NCI-H1436 treated with DMSO at 0.1 percent for 48 hours (cell line): ENCODE measurements around the gene ESAM.

Source experiments
- DNase-seq: peaks from one replicate; lab custom pipeline; 2025; lab: John Stamatoyannopoulos, UW

The ESAM gene, protein sequence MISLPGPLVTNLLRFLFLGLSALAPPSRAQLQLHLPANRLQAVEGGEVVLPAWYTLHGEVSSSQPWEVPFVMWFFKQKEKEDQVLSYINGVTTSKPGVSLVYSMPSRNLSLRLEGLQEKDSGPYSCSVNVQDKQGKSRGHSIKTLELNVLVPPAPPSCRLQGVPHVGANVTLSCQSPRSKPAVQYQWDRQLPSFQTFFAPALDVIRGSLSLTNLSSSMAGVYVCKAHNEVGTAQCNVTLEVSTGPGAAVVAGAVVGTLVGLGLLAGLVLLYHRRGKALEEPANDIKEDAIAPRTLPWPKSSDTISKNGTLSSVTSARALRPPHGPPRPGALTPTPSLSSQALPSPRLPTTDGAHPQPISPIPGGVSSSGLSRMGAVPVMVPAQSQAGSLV

DNA sequence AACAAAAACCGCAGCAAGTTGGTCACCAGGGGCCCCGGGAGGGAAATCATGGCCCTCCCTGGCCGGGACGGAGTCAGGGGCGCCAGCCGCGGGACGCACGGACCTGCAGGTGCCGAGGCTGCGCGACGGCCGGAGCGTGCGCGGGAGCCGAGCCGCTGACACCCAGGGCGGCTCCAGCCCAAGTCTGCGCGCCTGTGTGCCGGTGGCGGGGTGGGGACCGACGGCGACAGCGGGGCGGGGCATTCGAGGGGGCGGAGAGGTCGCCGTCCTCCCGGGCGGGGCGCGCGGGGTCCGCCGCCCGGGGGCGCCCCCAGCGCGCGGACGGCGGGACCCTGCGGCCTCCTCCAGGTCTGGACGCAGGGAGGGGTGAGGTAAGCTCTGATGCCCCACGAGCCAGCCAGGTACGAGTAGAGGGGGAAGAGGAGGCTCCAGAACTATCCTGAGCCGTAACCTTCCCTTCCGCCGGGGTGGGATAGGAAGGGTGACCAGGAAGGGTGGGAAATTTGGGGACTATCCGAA, at the start of gene ESAM:
Gene ESAM, minus strand, starts transcription at position 186 of the 519 bp plus-strand sequence. Its CDS starts 136 bp downstream, at position 50.
- no peak for DNase-seq

DNA sequence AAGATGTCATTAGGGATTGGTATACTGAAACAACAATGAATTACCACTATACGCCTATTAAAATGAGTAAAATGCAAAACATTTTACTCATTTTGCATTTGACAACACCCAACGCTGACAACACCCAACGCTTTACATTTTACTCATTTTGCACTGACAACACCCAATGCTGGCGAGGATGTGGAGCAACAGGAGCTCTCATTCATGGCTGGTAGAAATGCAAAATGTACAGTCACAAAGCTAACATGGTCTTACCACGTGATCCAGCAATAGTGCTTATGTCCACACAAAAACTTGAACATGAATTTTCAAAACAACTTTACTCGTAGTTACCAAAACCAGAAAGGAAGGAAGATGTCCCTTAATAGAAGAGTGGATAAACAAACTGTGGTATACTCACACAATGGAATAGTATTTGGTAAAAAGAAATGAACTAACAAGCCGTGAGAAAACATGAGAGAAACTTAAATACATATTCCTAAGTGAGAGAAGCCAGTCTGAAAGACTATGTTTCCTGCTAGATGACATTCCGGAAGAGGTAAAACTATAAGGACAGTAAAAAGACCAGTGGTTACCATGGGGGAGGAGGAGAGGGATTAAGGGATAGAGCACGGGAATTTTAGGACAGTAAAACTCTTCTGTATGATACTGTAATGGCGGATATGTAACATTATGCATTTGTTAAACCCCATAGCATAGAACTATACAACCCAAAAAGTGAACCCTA, 49.5 kb upstream of the ESAM start:
- DNase-seq, result no peak

DNA sequence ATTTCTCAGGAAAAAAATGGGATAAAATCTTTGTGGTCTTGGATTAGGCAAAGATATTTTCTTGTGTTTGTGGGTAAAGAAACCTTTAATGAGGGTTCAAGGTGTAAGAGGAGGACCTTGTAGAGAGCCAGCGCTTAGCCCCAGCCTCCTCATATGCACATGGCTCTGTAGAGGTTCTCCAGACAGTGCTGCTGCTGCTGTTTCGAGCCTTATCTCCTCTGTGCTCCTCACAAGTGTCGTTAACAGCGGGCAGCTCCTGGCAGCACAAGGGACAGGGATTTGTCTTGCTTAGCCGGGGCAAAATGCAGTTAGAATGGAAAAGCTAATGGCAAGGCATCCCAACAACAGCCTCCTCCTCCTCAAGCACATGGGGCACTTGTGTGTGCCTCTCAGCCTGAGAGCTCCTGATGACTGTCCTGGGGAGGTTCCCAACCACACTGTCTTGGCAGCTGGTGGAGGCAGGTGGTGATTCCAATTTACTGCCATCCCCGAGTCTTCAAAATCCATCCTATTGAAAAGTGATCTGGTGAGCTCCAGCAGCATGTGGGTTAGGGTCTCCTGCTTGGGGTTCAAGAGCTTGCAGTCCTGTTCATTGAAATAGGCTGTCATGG, 45.7 kb upstream of the ESAM start:
- no peak for DNase-seq

DNA sequence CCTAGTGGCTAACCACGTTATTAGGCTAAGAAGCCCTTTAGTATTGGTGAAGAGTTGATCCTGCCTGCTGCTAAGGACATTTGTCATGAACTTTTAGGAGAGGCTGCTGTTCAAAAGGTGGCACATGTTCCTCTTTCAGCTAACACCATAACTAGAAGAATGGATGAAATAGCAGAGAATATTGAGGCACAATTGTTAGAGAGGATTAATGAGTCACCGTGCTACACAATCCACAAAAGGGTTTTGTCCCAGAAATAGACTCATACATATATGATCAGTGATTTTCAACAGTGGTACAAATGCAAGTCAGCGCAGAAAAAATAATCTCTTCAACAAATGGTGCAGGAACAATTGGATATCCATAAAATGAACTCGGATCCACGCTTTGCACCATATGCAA, 45.1 kb upstream of the ESAM start:
- no peak for DNase-seq

DNA sequence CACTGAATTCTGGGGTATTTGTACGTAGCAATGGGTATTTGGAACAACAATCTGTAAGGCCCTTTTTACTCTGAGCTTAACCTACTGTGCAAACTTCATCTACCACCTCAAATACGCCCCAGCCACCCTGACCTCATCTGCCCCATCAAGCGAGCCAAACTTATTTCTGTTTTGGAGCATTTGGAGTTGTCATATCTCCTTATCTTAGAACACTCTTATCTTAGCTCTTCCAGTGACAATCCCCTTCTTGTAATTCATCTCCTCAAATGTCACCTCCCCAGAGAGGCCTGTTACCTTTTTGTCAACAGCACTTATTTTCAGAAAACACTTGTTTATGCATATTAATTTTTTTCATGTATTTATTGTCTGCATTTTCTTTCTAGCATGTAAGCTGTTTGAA, 42.8 kb upstream of the ESAM start:
- DNase-seq, result no peak

DNA sequence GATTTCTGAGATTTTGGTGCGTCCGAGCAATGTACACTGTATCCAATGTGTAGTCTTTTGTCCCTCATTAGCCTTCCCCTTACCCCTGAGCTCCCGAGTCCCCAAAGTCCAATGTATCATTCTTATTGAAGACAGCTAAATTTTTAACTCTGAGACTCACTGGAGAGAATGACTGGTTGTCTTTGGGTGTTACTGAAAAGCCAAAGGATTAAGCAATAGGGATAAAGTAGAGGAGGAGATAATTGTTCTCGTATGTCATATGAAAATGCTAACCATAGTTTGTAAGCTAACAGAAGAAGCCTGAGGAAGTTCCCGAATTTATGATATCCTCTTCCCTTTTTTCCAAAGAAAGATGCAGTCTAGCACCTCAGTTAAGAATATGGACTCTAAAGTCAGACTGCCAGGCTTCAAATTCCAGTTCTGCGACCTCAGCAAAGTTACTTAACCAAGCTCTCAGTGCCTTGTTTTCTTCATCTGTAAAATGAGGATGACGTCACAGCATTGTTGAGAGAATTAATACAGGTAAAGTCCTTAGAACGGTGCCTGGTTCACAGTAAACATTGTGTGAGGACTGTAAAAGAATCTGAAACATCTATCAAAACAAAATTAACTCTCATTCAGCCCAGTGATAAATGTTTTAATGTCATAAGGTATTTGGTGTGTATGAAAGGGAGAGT, 39.7 kb upstream of the ESAM start:
- no peak for DNase-seq

DNA sequence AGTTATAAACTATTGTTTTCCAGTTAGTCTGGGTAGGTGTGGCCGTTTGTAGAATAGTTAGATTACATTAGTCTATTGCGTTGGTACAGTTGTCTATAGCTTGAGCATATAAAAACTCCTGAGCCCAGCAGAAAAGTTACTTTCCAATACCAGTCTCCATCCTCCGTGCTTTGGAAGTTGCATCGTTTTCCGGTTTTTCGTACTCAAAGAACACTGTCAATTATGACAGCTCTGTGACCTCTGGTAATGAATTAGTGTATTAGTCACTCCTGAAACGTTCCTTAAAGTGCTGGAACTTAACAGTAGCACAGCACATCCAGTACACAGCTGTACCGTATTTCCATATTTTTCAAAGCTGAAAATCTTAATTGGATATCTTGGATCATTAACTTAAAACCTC, 38.9 kb upstream of the ESAM start:
- DNase-seq, result no peak

DNA sequence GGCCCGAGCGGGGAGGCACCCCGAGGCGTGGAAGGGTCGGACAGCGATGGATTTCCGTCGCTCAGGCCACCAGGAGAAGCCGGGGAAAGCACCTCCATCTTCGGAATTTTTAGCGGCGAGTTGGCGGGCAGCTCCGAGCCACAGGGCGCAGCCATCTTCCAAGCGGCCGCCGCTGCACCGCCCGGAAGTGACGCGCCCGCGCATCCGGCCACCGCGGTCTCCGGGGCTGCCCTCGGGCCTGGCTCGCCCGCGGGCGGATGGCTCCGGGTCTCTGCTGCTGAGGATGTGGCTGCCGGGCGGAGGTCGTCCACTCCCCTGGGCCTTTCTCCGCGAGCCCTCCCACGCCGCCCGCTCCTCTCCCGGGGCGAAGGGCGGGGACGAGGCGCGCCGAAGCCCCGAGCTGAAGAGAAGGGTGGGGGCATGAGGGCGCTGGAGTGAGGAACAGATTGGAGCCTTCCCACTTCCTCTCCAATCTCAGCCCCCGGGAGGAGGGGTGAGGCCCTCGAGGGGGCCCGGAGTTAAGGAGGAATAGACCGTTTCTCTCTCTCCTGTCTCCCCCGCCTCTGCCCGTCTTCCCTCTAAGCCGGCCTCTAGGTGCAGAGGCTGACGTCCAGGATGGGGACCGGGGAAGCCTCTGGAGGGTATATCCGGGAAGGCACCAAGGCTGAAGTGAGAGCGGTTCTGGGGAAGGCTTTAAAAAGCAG, 38.3 kb upstream of the ESAM start, which contains the start of gene MSANTD2:
Gene MSANTD2, minus strand, starts transcription at position 181 of the 704 bp plus-strand sequence. Its CDS starts 26 bp downstream, at position 155.
- DNase-seq, result no peak

DNA sequence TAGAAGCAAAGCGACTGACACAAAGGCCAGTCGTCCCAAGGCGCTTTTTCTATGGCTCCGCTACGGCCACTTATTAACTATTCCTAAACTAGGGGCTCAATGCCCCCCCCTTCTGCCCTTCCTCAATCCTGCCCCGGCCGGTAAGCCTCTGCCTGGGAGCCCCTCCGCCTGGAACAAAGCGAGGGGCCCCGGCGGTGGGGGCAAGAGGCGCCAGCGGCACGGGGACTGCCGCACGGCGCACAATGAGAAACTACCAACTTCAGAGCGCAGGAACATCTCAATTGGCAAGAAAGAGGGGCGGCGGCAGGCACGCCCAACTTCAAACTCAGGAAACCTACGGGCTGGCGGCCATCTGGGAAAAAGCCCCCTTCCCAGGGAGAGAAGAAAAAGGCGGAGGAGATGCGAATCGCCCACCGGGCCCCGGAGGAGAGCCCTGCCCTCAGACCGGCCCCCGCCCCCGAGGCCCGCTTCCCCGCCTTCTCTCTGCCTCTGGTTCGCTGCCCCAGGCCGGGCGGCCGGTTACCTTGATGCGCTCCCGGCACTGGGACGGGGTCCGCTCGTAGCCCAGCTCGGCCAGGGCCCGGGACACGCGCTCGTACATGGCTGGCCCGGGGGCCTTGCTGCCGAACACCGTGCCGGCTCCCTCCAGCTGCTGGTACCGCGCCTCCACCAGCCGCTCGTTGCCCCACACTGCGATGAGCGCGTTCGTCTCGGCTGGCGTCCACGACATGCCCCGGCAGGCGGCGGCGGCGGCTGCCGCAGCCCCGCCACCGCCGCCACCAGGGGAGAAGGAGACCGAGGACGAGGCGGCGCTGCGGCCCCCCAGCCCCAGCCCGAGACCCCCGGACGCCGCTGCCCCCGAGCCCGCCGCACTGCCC, 37.5 kb upstream of the ESAM start:
- no peak for DNase-seq

DNA sequence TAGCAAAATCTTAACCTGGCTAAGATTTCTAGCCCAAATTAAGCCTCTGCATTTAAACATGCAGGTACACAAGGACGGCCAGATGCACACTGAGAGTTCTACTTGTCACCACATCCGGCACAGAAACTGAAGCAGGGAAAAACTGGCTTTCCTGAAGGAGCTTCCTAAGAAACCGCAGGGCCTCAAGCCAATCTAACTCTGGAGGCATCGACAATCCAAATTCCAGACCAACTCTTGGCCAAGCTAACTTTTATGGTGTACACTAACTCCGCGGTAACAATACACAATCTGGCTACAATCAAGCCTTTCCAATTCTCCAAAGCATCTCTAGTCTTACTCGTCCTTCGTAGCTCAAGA, 36.9 kb upstream of the ESAM start:
- DNase-seq, result no peak

DNA sequence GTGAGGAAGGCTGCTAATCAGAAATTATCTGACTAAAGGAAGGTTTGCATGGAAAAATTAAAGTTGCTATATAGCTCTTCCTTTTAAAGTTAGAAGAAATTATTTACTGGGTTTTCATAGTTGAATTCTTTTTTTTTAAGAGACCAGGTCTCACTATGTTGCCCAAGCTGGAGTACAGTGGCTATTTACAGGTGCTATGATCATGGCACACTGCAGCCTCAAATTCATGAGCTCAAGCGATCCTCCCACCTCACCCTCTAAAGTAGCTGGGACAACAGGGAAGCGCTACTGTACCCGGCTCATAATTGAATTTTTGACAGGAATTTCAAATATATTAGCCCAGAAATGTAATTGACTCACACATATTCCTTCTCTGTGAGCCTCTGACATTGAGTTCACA, 34.2 kb upstream of the ESAM start:
- no peak for DNase-seq

DNA sequence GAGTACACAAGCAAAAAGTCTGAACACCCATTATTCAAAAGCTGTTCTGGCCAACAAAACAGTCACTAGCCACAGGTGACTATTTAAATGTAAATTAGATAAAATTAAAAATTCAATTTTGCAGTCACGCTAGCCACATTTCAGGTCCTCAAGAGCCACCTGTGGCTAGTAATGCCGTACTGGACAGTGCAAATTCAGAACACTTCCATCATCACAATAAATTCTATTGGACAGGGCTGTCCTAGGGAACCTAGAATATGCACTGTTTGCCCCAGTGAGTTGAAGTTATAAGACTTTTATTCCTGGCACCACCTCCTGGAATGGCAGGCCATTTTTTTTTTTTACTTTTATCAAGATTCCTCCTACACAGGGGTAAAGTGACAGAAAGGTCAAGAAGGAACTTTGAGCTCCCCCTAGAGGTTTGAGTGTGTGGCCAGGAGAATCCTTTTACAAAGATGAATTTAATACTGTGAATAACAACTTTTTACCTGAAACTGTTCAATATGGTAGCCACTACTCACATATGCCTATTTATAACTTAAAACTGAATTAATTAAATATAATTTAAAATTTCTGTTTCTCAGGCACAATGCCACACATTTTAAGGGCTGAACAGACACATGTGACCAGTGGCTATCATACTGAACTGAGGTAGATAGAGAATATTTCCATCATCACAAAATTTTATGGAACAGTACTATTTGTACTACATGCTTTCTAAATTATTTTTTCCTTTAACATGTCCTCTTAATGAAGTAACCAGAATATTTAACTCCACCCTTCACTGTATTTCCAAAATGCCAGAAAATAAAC, 31.6 kb upstream of the ESAM start:
- DNase-seq, result no peak

DNA sequence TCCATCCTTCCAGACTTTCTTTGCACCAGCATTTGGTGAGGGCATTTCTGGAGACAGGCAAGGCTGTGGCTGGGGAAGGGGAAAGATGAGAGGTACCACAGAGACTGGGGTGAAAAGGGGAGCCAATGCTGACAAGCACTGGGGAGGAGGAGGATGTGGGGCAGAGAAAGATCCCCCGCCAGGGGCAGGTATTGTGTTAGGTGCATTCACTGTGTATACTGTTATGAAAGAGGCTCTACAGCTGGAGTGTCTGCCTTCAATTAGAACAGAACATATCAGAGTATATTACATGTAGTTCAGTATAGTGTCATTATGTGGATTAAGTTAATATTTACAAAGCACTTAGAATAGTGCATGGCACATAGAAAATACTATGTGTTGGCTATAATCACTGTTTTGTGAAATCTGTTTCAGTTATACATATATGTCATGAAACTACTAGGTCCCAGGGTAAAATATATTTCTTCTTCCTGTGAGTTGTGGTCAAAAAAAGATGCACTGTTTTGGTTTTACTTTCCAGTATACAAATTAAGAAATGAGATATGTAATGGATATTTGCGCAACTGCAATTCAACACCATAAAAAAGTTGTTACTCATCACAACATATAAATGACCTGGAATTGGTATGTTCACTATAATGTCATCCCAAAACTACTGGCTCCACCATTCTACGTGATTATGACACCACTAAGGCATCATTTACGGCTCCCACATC, 29.7 kb upstream of the ESAM start:
- DNase-seq, result no peak

DNA sequence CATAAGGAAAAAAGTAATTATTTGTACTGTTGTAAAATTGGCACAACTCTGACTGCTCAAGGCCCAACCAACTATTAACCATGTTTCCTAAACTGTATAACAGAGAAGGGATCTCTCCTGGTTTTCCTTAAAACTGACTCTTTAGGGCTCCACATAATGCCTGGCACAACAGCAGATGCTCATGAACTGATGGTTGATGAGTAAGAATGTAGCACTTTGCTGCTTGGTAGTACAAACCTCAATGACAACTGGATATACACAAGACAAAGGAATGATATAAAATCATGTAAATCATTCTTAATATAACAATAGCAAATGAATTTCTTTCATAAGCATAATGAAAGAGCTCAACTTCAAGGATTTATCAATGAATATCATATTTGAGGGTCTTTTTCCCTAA, 26.4 kb upstream of the ESAM start:
- no peak for DNase-seq

DNA sequence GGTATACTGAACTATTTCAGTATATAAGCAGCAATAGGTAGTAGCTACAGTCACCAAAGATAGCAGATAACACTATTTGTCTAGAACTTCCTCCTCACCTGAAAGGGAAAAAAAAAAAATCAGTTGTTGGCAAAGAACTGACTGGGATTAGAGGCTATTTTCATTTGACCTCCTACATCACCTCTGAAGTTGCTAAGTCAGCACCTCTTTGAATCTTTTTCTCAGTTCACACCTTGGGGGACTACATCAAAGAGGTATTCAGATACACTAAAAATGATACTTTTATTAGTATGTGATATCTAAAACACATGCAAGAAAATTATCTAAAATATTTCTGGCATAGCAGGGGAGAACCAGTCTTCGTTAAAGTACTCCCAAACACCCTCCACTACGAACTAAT, 22.0 kb upstream of the ESAM start:
- no peak for DNase-seq

DNA sequence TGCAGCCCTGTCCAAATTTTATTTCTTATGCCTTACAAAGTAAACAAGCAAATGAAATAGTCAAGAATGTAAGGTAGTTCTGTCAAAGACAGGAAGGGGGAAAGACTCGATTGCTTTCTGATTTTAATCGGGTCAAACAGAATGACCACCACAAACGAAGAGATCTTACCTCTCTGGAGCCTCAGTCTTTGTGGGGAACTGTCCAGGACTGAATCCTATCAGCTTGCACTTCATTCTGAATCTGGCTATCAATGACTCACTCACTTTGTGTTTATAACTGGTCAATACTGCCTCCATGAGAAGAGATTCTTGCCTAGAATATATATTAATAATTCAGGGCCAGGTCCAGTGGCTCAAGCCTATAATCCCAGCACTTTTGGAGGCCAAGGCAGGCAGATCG, 20.9 kb upstream of the ESAM start:
- DNase-seq, result no peak

DNA sequence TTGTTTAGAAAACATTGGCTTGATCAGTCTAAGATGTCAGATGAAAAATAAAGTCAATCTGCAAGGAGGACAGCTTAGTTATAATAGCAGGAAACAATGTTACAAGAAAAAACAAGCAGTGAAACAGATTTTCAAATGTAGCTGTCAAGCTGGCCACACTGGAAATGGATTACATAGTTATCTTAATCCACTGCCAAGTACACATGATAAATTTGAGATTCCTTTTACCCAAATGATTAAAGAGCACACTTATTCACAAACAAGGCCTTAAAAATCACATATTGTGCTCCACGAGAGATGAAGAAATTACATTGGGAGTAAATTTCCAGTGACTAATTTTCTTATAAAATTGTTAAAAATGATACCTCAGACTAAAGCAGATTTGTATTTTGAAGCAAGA, 17.5 kb upstream of the ESAM start:
- DNase-seq, result no peak

DNA sequence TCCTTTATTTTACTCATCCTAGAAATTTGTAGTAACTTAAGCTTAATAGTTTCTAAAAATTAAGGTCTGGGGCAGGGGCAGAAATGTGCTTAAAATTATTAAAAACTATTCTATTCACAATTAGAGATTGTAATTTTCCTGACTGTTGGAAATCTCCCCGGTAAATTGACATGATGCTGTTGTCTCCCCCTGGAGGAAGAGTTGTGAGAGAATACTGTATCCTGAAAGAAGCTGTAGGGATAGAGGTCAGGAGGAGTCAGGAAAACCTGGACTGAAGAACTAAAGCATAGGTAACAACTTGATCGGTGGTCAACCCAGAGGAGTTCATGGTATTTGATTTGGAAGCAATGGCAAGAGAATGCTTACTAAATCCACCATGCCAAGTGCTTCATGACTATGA, 16.2 kb upstream of the ESAM start:
- no peak for DNase-seq
